CD4-positive, alpha-beta T cell treated with Interleukin-17A for 4 hours (primary cell): ENCODE results near the gene FCAMR.

Experiments
- DNase-seq: peaks from one replicate; pipeline ENCODE4 v3.0.0-alpha.2; 2020; ENCODE audit warnings: mixed read lengths

The FCAMR gene

DNA sequence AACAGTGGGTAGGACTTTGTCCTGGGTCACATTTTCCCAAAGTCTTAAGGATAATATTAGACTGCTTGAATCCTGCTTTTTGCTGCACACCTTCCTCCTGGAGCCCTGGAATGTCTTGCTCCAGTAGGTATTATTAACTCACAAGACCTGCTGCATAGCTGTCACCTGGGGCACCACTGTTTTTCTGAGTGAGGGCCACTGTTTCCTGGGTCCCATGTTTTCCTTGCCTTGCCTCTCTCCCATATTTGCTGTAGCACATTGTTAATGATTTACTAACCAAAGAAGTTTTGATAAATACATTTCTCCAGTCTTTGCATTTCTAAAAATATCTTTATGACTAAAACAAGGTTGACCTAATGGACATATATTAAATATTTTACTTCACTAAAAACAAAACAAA is 22.5 kb upstream of the FCAMR start:
- DNase-seq = no peak

GRCh38 chr1:206987873-206988272 is 17.6 kb upstream of the FCAMR start:
- DNase-seq = no peak

GRCh38 chr1:206986885-206987284 is 16.6 kb upstream of the FCAMR start:
- no peak for DNase-seq

GRCh38 chr1:206986402-206986801 is 16.1 kb upstream of the FCAMR start:
- DNase-seq = no peak

DNA sequence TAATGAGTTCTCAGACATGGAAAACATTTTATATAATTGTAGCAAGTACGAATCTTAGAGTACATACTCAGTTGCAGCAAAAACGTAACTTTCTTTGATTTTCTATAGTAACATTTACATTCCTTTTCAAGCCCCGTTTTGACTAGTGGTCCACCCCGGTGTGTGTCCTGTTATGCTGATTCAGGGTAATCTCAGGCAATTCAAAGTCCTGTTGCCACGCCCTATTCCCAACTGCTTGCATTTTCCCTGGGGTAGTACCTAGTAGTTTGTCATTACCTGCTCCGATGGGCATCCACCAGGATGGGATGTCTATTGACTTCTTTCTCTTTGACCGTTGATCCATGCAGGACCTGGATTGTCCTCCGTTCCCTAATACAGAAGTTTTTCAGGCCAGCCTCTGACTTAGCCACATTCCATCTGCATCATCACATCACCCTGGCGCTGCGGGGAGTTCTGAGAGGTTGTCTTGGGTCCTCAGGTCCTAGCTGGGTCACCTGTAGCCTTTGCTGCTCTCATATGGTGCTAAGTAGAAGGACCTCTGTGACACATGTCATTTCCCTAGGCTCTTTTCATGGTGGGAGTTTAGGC is 15.0 kb upstream of the FCAMR start:
- DNase-seq = no peak

- peak; percentile 73 for DNase-seq
Observed at GRCh38 chr1:206982216-206982615, 12.0 kb upstream of the FCAMR start.

- DNase-seq = no peak
Observed at GRCh38 chr1:206979379-206980043, 9.3 kb upstream of the FCAMR start.

- DNase-seq = no peak
Observed at GRCh38 chr1:206978259-206978658, 8.0 kb upstream of the FCAMR start.

GRCh38 chr1:206975306-206975705 is 5.0 kb upstream of the FCAMR start:
- DNase-seq = no peak

DNA sequence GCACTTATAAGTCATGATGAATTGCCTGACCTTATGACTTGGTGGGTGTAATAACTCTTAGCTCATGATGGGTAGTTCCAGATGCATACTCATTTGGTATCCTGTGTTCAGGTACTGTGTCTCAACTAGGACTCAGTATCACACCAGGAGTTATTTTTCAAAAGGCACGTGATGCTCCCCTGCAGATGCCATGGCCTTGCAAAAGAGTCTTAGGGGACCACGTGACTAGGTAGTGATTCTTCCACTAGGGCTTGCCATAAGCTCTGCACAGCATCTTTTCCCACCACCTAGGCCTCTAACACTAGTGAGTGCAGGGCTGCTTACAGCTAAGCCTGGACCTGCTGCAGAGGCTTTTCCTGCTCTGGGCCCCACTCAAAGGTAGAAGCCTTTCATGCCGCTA is 3.9 kb upstream of the FCAMR start:
- DNase-seq = no peak

DNA sequence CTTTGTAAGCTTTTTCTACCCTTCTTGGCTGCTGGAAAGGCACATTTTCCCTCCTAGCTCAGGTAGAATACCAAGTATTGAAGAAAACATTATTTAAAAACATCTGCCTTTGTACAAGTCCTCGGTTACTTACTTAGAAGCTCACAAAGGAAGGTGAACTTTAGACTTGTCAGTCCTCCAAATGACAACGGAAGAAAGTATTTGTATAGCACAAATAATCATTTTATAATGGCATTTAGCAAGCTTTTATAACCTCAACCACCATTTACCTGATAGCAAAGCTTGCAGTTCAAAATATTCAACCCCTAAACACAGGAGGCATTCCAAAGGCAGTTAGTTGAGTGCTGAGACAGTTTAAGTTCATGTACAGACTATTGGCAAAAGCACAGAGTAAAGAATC is 2.5 kb upstream of the FCAMR start:
- no peak for DNase-seq

DNA sequence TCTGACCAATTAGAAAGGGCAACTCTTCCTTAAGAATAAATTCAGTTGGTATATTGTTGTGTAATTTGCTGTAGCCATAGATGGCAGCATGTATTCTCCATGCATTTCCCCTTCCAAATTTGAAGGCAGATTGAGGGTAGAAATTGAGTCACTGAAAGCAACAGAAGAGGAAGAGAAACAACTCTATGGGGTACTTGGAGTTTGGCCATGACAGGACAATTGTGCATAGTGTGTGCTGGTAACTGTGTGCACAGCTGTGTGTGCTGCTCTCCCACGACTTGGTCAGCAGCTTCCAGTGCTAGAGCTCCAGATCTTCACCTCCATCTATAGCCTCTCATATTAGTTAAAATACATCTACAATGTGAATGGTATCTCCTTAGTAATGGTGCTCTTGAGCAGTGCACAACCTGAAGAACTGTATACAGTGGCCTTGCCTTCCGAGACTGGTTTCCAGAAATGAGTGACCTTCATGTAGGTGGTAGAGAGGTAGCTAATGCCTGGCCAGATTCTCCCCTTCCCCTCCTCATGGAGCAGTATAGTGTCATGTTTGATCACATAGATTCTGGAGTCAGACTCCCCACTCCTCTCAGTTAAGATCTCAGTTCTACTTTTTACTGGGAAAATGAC is 882 bp upstream of the FCAMR start:
- DNase-seq = no peak

GRCh38 chr1:206969090-206969489 is 1.2 kb downstream of the FCAMR start:
- DNase-seq = no peak

DNA sequence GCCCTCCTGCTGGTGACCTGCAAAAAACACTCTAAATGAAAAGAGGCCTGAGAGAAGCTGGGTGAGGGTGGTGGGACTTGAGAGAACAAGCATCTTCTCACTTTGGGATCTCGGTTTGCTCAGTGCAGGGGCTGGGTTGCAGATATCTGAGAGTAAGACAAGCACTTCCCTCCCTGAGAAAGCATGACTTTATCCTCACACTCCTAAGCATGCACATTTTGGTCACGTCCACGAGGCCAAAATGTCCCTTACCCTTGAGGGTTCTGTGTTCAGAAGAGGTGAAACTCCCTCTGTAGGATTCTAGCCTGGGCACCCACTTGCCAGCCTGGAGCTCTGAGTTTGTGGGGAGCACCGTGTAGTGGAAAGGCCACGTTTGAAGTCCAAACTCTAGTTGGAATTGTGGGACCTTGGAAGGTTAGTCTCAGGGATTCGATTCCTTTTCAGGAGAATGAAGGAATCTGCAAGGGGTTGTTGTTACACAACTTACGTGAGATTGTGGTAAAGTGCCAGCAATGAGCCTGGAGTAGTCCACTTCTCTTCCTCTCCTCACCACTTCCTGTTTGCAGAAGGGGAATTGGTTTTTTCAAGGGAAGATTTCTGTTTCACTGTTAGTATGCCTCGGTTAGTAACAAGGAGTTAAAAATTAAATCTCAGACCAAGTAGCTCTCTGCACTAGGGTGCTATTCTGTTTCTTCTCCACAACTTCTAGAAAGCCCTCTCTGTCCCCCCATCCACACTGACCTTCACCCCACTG is 3.0 kb downstream of the FCAMR start:
- DNase-seq = peak; percentile 5

- no peak for DNase-seq
Observed at GRCh38 chr1:206965781-206966180, 4.5 kb downstream of the FCAMR start.

- DNase-seq = no peak
Observed at GRCh38 chr1:206963740-206964139, 6.5 kb downstream of the FCAMR start.

DNA sequence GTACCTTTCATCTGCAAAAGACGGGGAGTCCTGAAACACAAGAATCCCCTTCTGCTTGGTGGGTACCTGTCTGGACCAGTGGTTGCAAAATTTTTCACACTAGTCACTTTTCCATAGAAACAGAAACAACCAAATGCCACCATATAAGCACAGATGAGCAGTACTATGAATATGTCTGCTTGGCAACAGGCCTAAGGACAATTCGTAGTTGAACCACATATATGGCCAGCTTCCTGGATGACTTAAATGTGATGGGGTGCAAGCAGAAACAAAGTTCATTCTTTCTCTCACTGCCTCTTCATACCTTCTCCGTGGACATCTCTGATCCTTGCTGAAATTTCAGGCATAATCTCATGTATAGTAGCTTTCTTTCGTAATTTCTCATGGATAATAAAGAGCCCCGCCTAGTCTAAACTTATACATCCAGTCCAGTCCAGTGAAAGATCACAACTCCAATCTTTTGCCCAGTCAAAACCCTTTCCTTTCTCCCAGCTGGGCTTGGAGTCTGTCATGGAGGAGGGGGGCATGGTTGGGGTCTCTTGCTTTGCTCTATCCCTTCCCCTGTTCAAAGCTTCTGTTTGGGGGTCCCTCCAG is 7.0 kb downstream of the FCAMR start:
- no peak for DNase-seq

DNA sequence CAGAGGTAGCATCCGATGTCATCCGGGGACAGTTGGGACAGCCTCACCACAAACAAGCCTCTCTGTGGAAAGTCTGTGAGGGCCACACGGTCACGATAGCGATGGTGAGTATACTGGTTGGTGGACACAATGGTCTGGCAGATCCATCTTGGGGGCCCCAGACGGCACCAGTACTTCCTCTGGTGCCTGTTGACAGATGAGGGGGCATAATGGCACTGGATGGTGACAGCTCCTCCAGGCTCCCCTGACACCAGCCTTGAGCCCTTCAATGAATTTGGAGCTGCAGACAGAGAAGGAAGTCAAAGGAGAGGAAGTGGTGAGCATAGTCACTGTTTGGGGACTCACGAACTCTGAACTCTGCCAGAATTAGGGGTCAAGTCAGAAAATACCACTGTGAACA is 8.0 kb downstream of the FCAMR start:
- DNase-seq = no peak

GRCh38 chr1:206961668-206962067 is 8.6 kb downstream of the FCAMR start:
- DNase-seq = no peak

GRCh38 chr1:206960676-206961386 is 9.4 kb downstream of the FCAMR start:
- DNase-seq = no peak

DNA sequence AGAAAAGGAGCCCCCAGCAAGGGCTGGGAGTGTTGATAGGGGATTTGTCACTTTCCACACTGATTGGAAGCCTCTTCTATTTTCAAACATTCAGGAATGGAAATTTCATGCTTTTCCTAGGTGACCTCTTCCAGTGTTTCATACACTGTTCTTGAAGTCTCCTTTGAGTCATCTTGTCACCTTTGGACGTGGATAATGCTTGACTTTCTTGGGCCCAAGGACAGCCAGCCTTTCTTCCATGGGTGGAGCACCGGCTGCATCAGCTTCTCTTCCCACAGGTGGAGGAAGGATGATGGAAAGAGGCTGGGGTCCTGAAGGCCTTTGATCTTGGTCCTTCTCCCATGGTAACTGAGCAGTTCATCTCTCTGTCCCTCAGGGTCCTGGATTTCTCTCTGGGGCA is 12.1 kb downstream of the FCAMR start:
- DNase-seq = no peak

- DNase-seq = no peak
Observed at GRCh38 chr1:206957639-206958038, 12.6 kb downstream of the FCAMR start.
